Gastroesophageal sphincter (tissue), 4 donors: Measurements from ENCODE around the gene MKNK2. TPM values are rescaled to one million over a fixed set of nuclear protein-coding genes. Genes with fewer than 3 reads are reported as not detected.
A peak's percentile ranks its signal among the peaks of the same experiment; 100 is the strongest.

Experiments
- ATAC-seq: fragments of 150-250 bp; one replicate; pipeline ENCODE4 v1.9.1; 2016; ENCODE audit warnings: mild to moderate bottlenecking, moderate library complexity
- H3K27ac ChIP-seq, 4 donors: fragments of 200-600 bp; sonication (generic) in 3 of 4; 1 replicate in 3 of 4; 2 replicates in 1 of 4; pipeline ENCODE4 v1.5.1; 2016 to 2019
- H3K27me3 ChIP-seq: fragments of 200-600 bp; sonication (generic); one replicate; pipeline ENCODE4 v1.5.1; 2019
- H3K36me3 ChIP-seq, 2 donors: fragments of 200-600 bp; sonication (generic); one replicate each; pipeline ENCODE4 v1.5.1; 2019; ENCODE audit warnings: control low read depth in 1 of 2
- H3K4me1 ChIP-seq, 3 donors: fragments of 200-600 bp; sonication (generic); 1 replicate in 2 of 3; 2 replicates in 1 of 3; pipeline ENCODE4 v1.5.1; 2016 to 2019; ENCODE audit warnings: control low read depth in 2 of 3
- H3K4me3 ChIP-seq, 2 donors: fragments of 200-600 bp; sonication (generic); one replicate each; pipeline ENCODE4 v1.5.1; 2019; ENCODE audit warnings: mild to moderate bottlenecking in 1 of 2, moderate library complexity in 1 of 2
- H3K9me3 ChIP-seq, 3 donors: fragments of 200-600 bp; sonication (generic); one replicate each; pipeline ENCODE4 v1.5.1; 2017 to 2019; ENCODE audit warnings: control low read depth in 2 of 3
- CTCF ChIP-seq, 4 experiments: fragments of 200-600 bp in 2 of 4; fragments of 450-650 bp in 2 of 4; sonication (generic) in 1 of 4; IDR thresholded peaks; one replicate each; pipeline ENCODE4 v1.5.1; 2017 to 2019; ENCODE audit warnings: antibody characterized with exemption in 4 of 4, mild to moderate bottlenecking in 2 of 4, moderate library complexity in 2 of 4
- EP300 ChIP-seq: sonication (generic); formaldehyde crosslinking; IDR thresholded peaks from one replicate; pipeline ENCODE4 v1.6.1; 2017; ENCODE audit warnings: antibody characterized with exemption, mild to moderate bottlenecking
- POLR2A ChIP-seq, 2 donors: fragments of 450-650 bp; IDR thresholded peaks; one replicate each; pipeline ENCODE4 v1.6.1; 2017; ENCODE audit warnings: antibody characterized with exemption in 2 of 2, mild to moderate bottlenecking in 2 of 2, moderate library complexity in 1 of 2
- POLR2AphosphoS5 ChIP-seq: sonication (generic); formaldehyde crosslinking; IDR thresholded peaks from one replicate; pipeline ENCODE4 v1.6.1; 2017; ENCODE audit warnings: antibody characterized with exemption
- WGBS, 2 donors: methylation state at CpG; one replicate each; pipeline ENCODE4 v1.1.5; 2018; ENCODE audit warnings: low coverage in 1 of 2; 5-methylcytosine and 5-hydroxymethylcytosine counted together
- total RNA-seq, 4 donors: library from RNA; depleted of rRNA; stranded (reverse); fragments of >200 nt; gene quantifications; one replicate each; pipeline ENCODE4 v1.1.0, GENCODE V29; 2016

MKNK2 gene
- total RNA-seq, 4 donors from 2014 or later, result 98.4 to 195 (median 173) TPM

DNA sequence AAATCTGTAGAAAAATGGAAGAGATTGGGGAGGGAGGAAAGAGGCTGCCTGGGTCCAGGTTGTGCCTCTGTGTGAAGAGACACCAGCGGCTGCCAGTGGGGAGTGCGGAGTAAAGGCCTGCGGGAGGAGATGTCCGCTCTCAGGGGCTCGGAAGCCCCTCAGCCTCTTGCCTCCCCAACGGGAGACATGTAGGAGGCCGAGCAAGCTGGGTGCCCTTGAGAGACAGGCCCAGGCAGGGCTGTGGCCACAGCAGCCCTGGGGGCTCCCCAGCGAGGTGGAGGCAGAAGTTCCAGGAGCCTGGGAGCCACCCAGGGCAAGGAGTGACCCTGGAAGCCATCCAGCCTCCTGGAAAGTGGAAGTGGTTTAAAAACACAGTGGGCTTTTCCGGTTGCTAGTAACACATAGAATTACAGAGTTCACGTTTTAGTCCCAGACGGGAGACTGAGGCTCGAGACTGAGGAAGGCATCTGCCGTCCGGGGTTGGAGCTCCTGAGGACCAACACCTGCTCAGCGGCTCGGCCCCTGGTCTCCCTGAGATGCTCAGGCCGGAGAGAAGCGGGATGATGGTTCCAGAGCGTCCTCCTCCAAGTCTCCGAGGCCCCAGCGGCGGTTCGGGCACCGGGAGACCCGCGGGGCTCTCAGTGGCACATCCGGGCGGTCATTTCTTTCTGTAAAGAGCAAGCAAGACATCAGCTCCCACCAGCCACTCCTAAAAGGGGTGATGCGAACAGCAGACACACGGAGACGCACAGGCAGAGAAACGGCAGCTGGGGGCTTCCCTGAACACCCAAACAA lies 21.9 kb upstream of the MKNK2 start:
- peaks cover 0 to 23% (median 5%) of the 10 kb centered on the region in 3 donors for H3K4me1 ChIP-seq
- ATAC-seq, result no peak
- WGBS, 2 donors, result 89% methylated on average over 9 of the region's 32 CpGs; no CpG with 5 or more reads in 1 of the 2 donors
- H3K27ac ChIP-seq, result peak overlapping the region in 2 of 4 donors; percentile 3 to 43
- no peaks in the 10 kb centered on the region for H3K27me3 ChIP-seq
- H3K4me3 ChIP-seq, result no peak overlapping the region
- H3K9me3 ChIP-seq, result no peaks in the 10 kb centered on the region
- peaks cover 0 to 72% of the 10 kb centered on the region in 2 donors for H3K36me3 ChIP-seq
- TF ChIP-seq POLR2AphosphoS5, result no peak
- TF ChIP-seq POLR2A (IDR thresholded peaks at IDR 0.05), result no peak
- no peak for TF ChIP-seq EP300
- TF ChIP-seq CTCF (IDR thresholded peaks at IDR 0.05), result no peak

DNA sequence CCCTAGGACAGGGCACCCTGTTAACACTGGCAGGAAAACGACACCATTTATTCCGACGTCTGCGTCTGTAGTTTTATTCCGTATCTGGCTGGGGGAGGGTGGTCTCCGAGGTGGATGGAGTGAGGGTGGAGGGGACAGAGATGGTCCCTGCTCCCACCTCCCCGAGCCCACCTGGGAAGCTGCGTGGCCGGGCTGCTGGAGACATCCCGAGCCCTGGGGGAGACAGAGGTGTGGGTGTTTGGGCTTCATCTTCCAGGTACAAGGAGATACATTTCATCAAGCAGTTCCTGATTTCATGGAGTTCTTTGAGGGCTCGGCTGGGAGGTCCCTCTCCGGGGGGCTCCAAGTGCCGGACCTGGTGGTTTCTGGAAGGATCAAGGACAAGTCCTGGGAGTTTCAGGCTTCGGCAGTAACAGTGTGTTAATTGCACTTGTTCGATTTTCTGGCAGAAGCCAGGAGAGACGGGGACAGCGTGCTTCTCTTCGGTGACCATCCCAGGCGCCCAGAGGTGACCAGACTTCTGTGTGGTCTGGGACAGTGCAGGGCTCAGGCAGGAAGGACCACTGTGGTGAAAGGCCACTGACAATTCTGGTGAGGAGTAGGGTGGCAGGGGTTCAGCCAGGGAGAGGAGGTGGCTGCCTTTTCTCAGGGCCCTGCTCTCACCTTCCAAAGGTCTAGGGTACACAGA lies 20.1 kb upstream of the MKNK2 start:
- H3K4me3 ChIP-seq, result no peak overlapping the region
- H3K36me3 ChIP-seq, result peaks cover 0 to 54% of the 10 kb centered on the region in 2 donors
- TF ChIP-seq POLR2A (IDR thresholded peaks at IDR 0.05) (no peak), CTCF (IDR thresholded peaks at IDR 0.05) (no peak), EP300 (no peak), POLR2AphosphoS5 (no peak)
- 69% methylated on average over 5 of the region's 19 CpGs; no CpG with 5 or more reads in 1 of the 2 donors for WGBS, 2 donors
- ATAC-seq, result no peak
- no peaks in the 10 kb centered on the region for H3K27me3 ChIP-seq
- H3K27ac ChIP-seq, result peak overlapping the region in 1 of 4 donors; percentile 27
- no peaks in the 10 kb centered on the region for H3K9me3 ChIP-seq
- H3K4me1 ChIP-seq, result peaks cover 0 to 23% (median 5%) of the 10 kb centered on the region in 3 donors

DNA sequence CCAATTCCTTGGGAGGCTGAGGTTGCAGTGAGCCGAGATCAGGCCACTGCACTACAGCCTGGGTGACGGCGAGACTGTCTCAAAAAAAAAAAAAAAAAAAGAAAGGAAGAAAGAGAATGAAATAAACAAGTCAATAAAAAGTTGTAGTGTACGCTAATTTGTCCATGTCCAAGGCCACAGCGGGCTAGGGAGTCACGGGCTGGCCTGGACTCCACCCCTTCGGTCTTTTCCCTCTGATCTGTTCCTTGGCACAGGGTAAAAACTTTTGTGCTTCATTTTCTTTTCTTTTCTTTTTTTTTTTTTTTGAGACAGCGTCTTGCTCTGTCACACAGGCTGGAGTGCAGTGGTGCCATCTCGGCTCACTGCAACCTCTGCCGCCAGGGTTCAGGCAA lies 19.4 kb upstream of the MKNK2 start:
- peak overlapping the region in 2 of 4 donors; percentile 59 to 61 for H3K27ac ChIP-seq
- TF ChIP-seq POLR2AphosphoS5 (no peak), CTCF (IDR thresholded peaks at IDR 0.05) (no peak), EP300 (no peak), POLR2A (IDR thresholded peaks at IDR 0.05) (no peak)
- H3K4me3 ChIP-seq, result no peak overlapping the region
- H3K36me3 ChIP-seq, result peaks cover 0 to 47% of the 10 kb centered on the region in 2 donors
- WGBS, 2 donors, result 77 to 88% methylated on average over 7 to 8 of the region's 10 CpGs
- H3K27me3 ChIP-seq, result no peaks in the 10 kb centered on the region
- H3K9me3 ChIP-seq, result no peaks in the 10 kb centered on the region
- H3K4me1 ChIP-seq, result peaks cover 0 to 24% (median 5%) of the 10 kb centered on the region in 3 donors
- ATAC-seq, result no peak

- H3K4me3 ChIP-seq, result peak overlapping the region in 1 of 2 donors; percentile 1
- H3K36me3 ChIP-seq, result no peaks in the 10 kb centered on the region
- no peaks in the 10 kb centered on the region for H3K27me3 ChIP-seq
- no peak for ATAC-seq
- no peaks in the 10 kb centered on the region for H3K9me3 ChIP-seq
- peak overlapping the region in 3 of 4 donors; percentile 71 to 77 (median 71) for H3K27ac ChIP-seq
- TF ChIP-seq POLR2AphosphoS5 (no peak), CTCF (IDR thresholded peaks at IDR 0.05) (peak in 1 of 4 experiments; percentile 2), POLR2A (IDR thresholded peaks at IDR 0.05) (no peak), EP300 (peak; percentile 20)
- H3K4me1 ChIP-seq, result peaks cover 0 to 60% (median 27%) of the 10 kb centered on the region in 3 donors
- 63 to 88% methylated on average over 3 to 7 of the region's 38 CpGs for WGBS, 2 donors
Measured at GRCh38 chr19:2064788-2065524, 13.9 kb upstream of the MKNK2 start.
